ENCODE results near the gene KIRREL1.

Gene KIRREL1

GRCh38 chr1:158055854-158056253, 62.4 kb downstream of the KIRREL1 start:
- Histone ChIP-seq H3K27ac (ENCODE audit: low read depth, low read length) (no peak overlapping the region), H3K9ac (ENCODE audit: low read length in 5 of 5) (no peak overlapping the region), H3K27me3 (ENCODE audit: control insufficient read depth in 5 of 5, insufficient read depth in 4 of 5, low read length in 5 of 5) (no peaks in the 10 kb centered on the region), H3K4me1 (ENCODE audit: control insufficient read depth in 5 of 5, insufficient read depth in 5 of 5, low read length in 5 of 5) (peaks cover 2 to 37% (median 32%) of the 10 kb centered on the region in 5 donors), H3K36me3 (ENCODE audit: control insufficient read depth in 5 of 5, insufficient read depth in 5 of 5, low read length in 5 of 5) (peaks cover 0 to 19% (median 14%) of the 10 kb centered on the region in 5 donors), H3K9me3 (ENCODE audit: control insufficient read depth in 5 of 5, low read length in 5 of 5) (no peaks in the 10 kb centered on the region), H3K4me3 (ENCODE audit: low read depth in 1 of 5, low read length in 5 of 5) (peak overlapping the region in 2 of 5 donors; percentile 4 to 6)

GRCh38 chr1:158056498-158056897, 63.1 kb downstream of the KIRREL1 start:
- Histone ChIP-seq H3K27me3 (ENCODE audit: control insufficient read depth in 5 of 5, insufficient read depth in 4 of 5, low read length in 5 of 5) (no peaks in the 10 kb centered on the region), H3K4me3 (ENCODE audit: low read depth in 1 of 5, low read length in 5 of 5) (no peak overlapping the region), H3K9me3 (ENCODE audit: control insufficient read depth in 5 of 5, low read length in 5 of 5) (no peaks in the 10 kb centered on the region), H3K27ac (ENCODE audit: low read depth, low read length) (no peak overlapping the region), H3K36me3 (ENCODE audit: control insufficient read depth in 5 of 5, insufficient read depth in 5 of 5, low read length in 5 of 5) (peaks cover 0 to 14% (median 12%) of the 10 kb centered on the region in 5 donors), H3K9ac (ENCODE audit: low read length in 5 of 5) (no peak overlapping the region), H3K4me1 (ENCODE audit: control insufficient read depth in 5 of 5, insufficient read depth in 5 of 5, low read length in 5 of 5) (peaks cover 2 to 40% (median 32%) of the 10 kb centered on the region in 5 donors)

DNA sequence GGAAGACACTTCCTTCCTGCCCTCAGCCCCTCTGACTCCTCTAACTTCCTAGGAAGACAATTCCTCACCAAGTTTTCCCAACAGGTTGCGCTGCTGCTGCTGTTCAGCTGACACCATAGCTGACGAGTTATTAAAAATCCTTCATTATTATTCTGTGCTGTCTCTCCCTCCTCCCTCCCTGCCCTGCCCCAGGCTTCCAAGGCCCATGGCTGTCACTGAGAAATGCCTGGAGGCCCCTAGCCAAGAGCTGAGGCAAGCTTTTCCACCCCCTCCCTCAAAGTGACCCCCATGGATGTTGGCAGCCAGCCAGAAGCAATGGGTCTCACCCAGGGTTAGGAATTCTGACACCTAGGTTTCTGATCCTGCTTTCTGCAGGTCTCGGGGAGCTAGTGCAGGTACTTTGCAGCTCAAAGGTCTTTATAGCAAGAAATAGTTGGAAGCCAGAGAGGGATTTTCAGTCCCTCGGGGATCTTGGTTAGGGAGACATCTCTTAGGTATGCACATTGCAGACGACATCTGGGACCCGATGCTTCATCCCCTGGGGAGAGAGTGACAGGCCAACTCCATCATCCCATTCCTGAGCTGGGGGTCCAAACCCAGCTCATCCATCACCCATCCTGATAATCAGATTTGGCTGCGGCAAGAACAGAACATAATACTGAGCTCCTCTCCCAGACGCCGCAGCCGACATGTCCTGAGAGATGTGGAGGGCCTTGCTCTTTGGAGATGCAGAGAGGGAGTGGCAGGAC, 65.0 kb downstream of the KIRREL1 start:
- Histone ChIP-seq H3K27ac (ENCODE audit: low read depth, low read length) (no peak overlapping the region), H3K36me3 (ENCODE audit: control insufficient read depth in 5 of 5, insufficient read depth in 5 of 5, low read length in 5 of 5) (peaks cover 0 to 12% (median 7%) of the 10 kb centered on the region in 5 donors), H3K9me3 (ENCODE audit: control insufficient read depth in 5 of 5, low read length in 5 of 5) (no peaks in the 10 kb centered on the region), H3K9ac (ENCODE audit: low read length in 5 of 5) (no peak overlapping the region), H3K4me1 (ENCODE audit: control insufficient read depth in 5 of 5, insufficient read depth in 5 of 5, low read length in 5 of 5) (peaks cover 2 to 43% (median 32%) of the 10 kb centered on the region in 5 donors), H3K4me3 (ENCODE audit: low read depth in 1 of 5, low read length in 5 of 5) (no peak overlapping the region), H3K27me3 (ENCODE audit: control insufficient read depth in 5 of 5, insufficient read depth in 4 of 5, low read length in 5 of 5) (no peaks in the 10 kb centered on the region)

- Histone ChIP-seq H3K9ac (ENCODE audit: low read length in 5 of 5) (peak overlapping the region in 1 of 5 donors; percentile 12), H3K4me3 (ENCODE audit: low read depth in 1 of 5, low read length in 5 of 5) (no peak overlapping the region), H3K27me3 (ENCODE audit: control insufficient read depth in 5 of 5, insufficient read depth in 4 of 5, low read length in 5 of 5) (no peaks in the 10 kb centered on the region), H3K4me1 (ENCODE audit: control insufficient read depth in 5 of 5, insufficient read depth in 5 of 5, low read length in 5 of 5) (peaks cover 2 to 43% (median 32%) of the 10 kb centered on the region in 5 donors), H3K9me3 (ENCODE audit: control insufficient read depth in 5 of 5, low read length in 5 of 5) (no peaks in the 10 kb centered on the region), H3K27ac (ENCODE audit: low read depth, low read length) (no peak overlapping the region), H3K36me3 (ENCODE audit: control insufficient read depth in 5 of 5, insufficient read depth in 5 of 5, low read length in 5 of 5) (peaks cover 4 to 13% (median 8%) of the 10 kb centered on the region in 5 donors)
These were observed 66.5 kb downstream of the KIRREL1 start for GRCh38 chr1:158059984-158060383.

DNA sequence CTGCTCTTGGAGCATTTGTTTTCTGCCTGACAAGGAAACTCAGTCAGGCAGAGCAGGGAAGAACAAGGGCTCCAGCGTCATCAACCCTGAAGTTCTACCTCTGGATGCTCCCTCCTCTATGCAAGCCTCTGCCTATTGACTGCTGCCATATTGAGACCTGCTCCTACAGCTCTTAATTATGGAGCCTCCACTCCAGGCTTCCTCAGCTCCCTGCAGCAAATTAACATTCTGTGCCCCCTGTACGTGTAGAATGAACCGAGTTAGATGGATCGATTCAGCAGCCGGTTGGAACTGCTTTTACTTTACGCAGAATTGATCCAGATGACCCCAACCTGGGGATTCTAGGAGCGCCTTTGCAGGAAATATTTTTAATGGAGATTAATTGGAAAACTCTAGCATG, 68.7 kb downstream of the KIRREL1 start:
- H3K9ac ChIP-seq (ENCODE audit: low read length in 5 of 5), result no peak overlapping the region
- no peak overlapping the region for H3K27ac ChIP-seq (ENCODE audit: low read depth, low read length)
- no peaks in the 10 kb centered on the region for H3K9me3 ChIP-seq (ENCODE audit: control insufficient read depth in 5 of 5, low read length in 5 of 5)
- H3K4me3 ChIP-seq (ENCODE audit: low read depth in 1 of 5, low read length in 5 of 5), result no peak overlapping the region
- peaks cover 0 to 36% (median 23%) of the 10 kb centered on the region in 5 donors for H3K4me1 ChIP-seq (ENCODE audit: control insufficient read depth in 5 of 5, insufficient read depth in 5 of 5, low read length in 5 of 5)
- no peaks in the 10 kb centered on the region for H3K27me3 ChIP-seq (ENCODE audit: control insufficient read depth in 5 of 5, insufficient read depth in 4 of 5, low read length in 5 of 5)
- H3K36me3 ChIP-seq (ENCODE audit: control insufficient read depth in 5 of 5, insufficient read depth in 5 of 5, low read length in 5 of 5), result peaks cover 4 to 11% (median 7%) of the 10 kb centered on the region in 5 donors

GRCh38 chr1:158067662-158068061, 74.2 kb downstream of the KIRREL1 start:
- Histone ChIP-seq H3K27me3 (ENCODE audit: control insufficient read depth in 5 of 5, insufficient read depth in 4 of 5, low read length in 5 of 5) (no peaks in the 10 kb centered on the region), H3K36me3 (ENCODE audit: control insufficient read depth in 5 of 5, insufficient read depth in 5 of 5, low read length in 5 of 5) (peaks cover 4 to 12% (median 8%) of the 10 kb centered on the region in 5 donors), H3K9ac (ENCODE audit: low read length in 5 of 5) (no peak overlapping the region), H3K4me1 (ENCODE audit: control insufficient read depth in 5 of 5, insufficient read depth in 5 of 5, low read length in 5 of 5) (peaks cover 2 to 42% (median 31%) of the 10 kb centered on the region in 5 donors), H3K4me3 (ENCODE audit: low read depth in 1 of 5, low read length in 5 of 5) (no peak overlapping the region), H3K9me3 (ENCODE audit: control insufficient read depth in 5 of 5, low read length in 5 of 5) (no peaks in the 10 kb centered on the region), H3K27ac (ENCODE audit: low read depth, low read length) (no peak overlapping the region)

- H3K36me3 ChIP-seq (ENCODE audit: control insufficient read depth in 5 of 5, insufficient read depth in 5 of 5, low read length in 5 of 5), result peaks cover 6 to 11% (median 8%) of the 10 kb centered on the region in 5 donors
- H3K4me3 ChIP-seq (ENCODE audit: low read depth in 1 of 5, low read length in 5 of 5), result no peak overlapping the region
- H3K4me1 ChIP-seq (ENCODE audit: control insufficient read depth in 5 of 5, insufficient read depth in 5 of 5, low read length in 5 of 5), result peaks cover 6 to 35% (median 33%) of the 10 kb centered on the region in 5 donors
- H3K9me3 ChIP-seq (ENCODE audit: control insufficient read depth in 5 of 5, low read length in 5 of 5), result no peaks in the 10 kb centered on the region
- H3K27ac ChIP-seq (ENCODE audit: low read depth, low read length), result no peak overlapping the region
- H3K9ac ChIP-seq (ENCODE audit: low read length in 5 of 5), result no peak overlapping the region
- no peaks in the 10 kb centered on the region for H3K27me3 ChIP-seq (ENCODE audit: control insufficient read depth in 5 of 5, insufficient read depth in 4 of 5, low read length in 5 of 5)
These were observed 75.5 kb downstream of the KIRREL1 start for GRCh38 chr1:158068918-158069317.

DNA sequence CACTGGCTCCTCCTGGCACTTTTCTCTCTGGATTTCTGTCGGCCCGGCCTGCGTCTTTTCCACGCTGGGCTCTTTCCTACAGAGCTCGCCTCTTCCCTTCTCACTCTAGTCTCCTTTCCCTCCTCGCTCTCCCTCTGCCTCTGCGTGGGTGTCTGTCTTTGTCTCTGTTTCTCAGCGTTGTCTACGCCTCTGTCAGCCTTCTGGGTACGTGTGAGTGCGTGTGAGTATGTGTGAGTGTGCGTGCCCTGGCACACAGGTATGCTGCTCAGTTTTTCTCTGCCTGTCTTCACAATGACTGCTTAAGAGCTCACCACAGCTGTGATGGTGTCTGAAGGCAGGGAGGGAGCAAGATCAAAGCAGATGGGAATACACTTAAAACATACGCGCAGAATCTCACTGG, 77.7 kb downstream of the KIRREL1 start:
- Histone ChIP-seq H3K36me3 (ENCODE audit: control insufficient read depth in 5 of 5, insufficient read depth in 5 of 5, low read length in 5 of 5) (peaks cover 5 to 17% (median 11%) of the 10 kb centered on the region in 5 donors), H3K27me3 (ENCODE audit: control insufficient read depth in 5 of 5, insufficient read depth in 4 of 5, low read length in 5 of 5) (no peaks in the 10 kb centered on the region), H3K4me1 (ENCODE audit: control insufficient read depth in 5 of 5, insufficient read depth in 5 of 5, low read length in 5 of 5) (peaks cover 6 to 51% (median 39%) of the 10 kb centered on the region in 5 donors), H3K9ac (ENCODE audit: low read length in 5 of 5) (no peak overlapping the region), H3K9me3 (ENCODE audit: control insufficient read depth in 5 of 5, low read length in 5 of 5) (no peaks in the 10 kb centered on the region), H3K27ac (ENCODE audit: low read depth, low read length) (no peak overlapping the region), H3K4me3 (ENCODE audit: low read depth in 1 of 5, low read length in 5 of 5) (no peak overlapping the region)

DNA sequence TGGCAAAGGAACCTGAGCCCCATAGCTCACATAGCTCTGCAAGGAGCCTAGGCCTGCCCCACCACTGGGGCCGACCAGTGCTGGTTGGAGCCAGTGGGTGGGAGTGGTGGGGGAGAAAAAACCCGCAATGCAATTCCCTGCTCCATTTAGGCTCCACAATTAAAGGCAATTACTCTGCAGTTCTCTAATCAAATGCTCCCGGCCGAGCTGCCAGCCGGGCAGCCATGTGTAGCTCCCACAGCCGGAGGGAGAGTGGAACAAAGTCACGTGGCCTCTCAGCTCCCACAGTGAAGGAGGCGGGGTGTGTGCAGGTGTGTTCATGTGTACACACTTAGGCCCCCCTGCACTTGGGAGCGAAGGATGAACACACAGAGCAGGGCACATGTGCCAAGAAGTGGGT, 81.6 kb downstream of the KIRREL1 start:
- Histone ChIP-seq H3K36me3 (ENCODE audit: control insufficient read depth in 5 of 5, insufficient read depth in 5 of 5, low read length in 5 of 5) (peaks cover 10 to 42% (median 42%) of the 10 kb centered on the region in 5 donors), H3K27me3 (ENCODE audit: control insufficient read depth in 5 of 5, insufficient read depth in 4 of 5, low read length in 5 of 5) (no peaks in the 10 kb centered on the region), H3K4me3 (ENCODE audit: low read depth in 1 of 5, low read length in 5 of 5) (no peak overlapping the region), H3K27ac (ENCODE audit: low read depth, low read length) (no peak overlapping the region), H3K4me1 (ENCODE audit: control insufficient read depth in 5 of 5, insufficient read depth in 5 of 5, low read length in 5 of 5) (peaks cover 6 to 22% (median 15%) of the 10 kb centered on the region in 5 donors), H3K9me3 (ENCODE audit: control insufficient read depth in 5 of 5, low read length in 5 of 5) (no peaks in the 10 kb centered on the region), H3K9ac (ENCODE audit: low read length in 5 of 5) (no peak overlapping the region)

DNA sequence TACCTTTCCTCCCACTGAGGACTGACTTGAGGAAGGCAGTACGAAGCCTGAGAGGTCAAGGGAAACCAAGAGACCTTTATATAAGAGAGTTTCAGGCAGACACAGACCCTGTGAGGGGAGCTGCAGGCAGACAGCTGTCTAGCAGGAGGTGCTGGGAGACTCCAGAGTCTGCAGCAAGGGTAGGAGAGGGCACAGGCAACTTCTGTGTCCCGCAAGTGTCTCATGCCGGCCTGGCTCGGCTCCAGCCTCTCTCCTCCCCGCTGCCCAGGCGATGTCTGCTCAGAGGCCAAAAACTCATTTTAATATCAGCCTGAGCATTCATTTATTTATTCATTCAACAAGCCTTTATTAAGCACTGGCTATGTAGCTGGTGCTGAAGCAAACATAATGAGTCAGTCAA, 83.0 kb downstream of the KIRREL1 start:
- Histone ChIP-seq H3K9me3 (ENCODE audit: control insufficient read depth in 5 of 5, low read length in 5 of 5) (no peaks in the 10 kb centered on the region), H3K27ac (ENCODE audit: low read depth, low read length) (no peak overlapping the region), H3K36me3 (ENCODE audit: control insufficient read depth in 5 of 5, insufficient read depth in 5 of 5, low read length in 5 of 5) (peaks cover 13 to 56% (median 55%) of the 10 kb centered on the region in 5 donors), H3K9ac (ENCODE audit: low read length in 5 of 5) (no peak overlapping the region), H3K4me3 (ENCODE audit: low read depth in 1 of 5, low read length in 5 of 5) (no peak overlapping the region), H3K27me3 (ENCODE audit: control insufficient read depth in 5 of 5, insufficient read depth in 4 of 5, low read length in 5 of 5) (no peaks in the 10 kb centered on the region), H3K4me1 (ENCODE audit: control insufficient read depth in 5 of 5, insufficient read depth in 5 of 5, low read length in 5 of 5) (peaks cover 4 to 22% (median 12%) of the 10 kb centered on the region in 5 donors)

Data from subcutaneous abdominal adipose tissue (tissue), 5 donors.